Measurements from ENCODE around the gene DMAC2L. TPM values are rescaled to one million over a fixed set of nuclear protein-coding genes. Genes with fewer than 3 reads are reported as not detected.

The DMAC2L gene
- total and polyA plus RNA-seq, 10 of the 15 experiments (the other 5 are each of a cell fraction or from before 2014, with no cell fraction given), result 9.5 to 76.3 (median 28.2) TPM

GRCh38 chr14:50321009-50321660, 9.0 kb downstream of the DMAC2L start (continued):
- TF ChIP-seq YBX1 (IDR thresholded peaks at IDR 0.05) (no peak), RUNX3 (IDR thresholded peaks at IDR 0.05; ENCODE audit: low read length) (peak; percentile 67), IKZF2 (IDR thresholded peaks at IDR 0.05) (peak; percentile 53 to 74; a peak in 3 of 4 replicates), ZBTB40 (IDR thresholded peaks at IDR 0.05; ENCODE audit: borderline replicate concordance) (peak; percentile 5; the same call in 1 of the 2 replicates), BCL3 (IDR thresholded peaks at IDR 0.05; ENCODE audit: borderline replicate concordance, insufficient read depth, low read depth, low read length, poor library complexity, severe bottlenecking) (no peak), MLLT1 (IDR thresholded peaks at IDR 0.05) (no peak), STAT1 (conservative IDR thresholded peaks at IDR 0.05) (no peak), ELK1 (IDR thresholded peaks at IDR 0.05; ENCODE audit: low read depth, low read length) (peak; percentile 52; the same call in 1 of the 2 replicates), TCF12 (IDR thresholded peaks at IDR 0.05; ENCODE audit: low read depth, low read length) (no peak), NFIC (IDR thresholded peaks at IDR 0.05; ENCODE audit: low read depth, low read length) (peak; percentile 52; the same call in 1 of the 2 replicates), BACH1 (IDR thresholded peaks at IDR 0.05; ENCODE audit: borderline replicate concordance) (0 out of 2 replicates have a peak, but pooled peaks have one; percentile 28), RAD21 (IDR thresholded peaks at IDR 0.05; ENCODE audit: insufficient read depth, low read depth, low read length) (peak; percentile 54), FOXM1 (IDR thresholded peaks at IDR 0.05; ENCODE audit: low read depth, low read length) (no peak), CREB1 (IDR thresholded peaks at IDR 0.05; ENCODE audit: low read depth) (peak; percentile 91), USF2 (IDR thresholded peaks at IDR 0.05; ENCODE audit: borderline replicate concordance, low read depth, low read length) (no peak; the same call in 1 of the 2 replicates), IKZF1 (conservative IDR thresholded peaks at IDR 0.05) (peak; percentile 34; the same call in 1 of the 2 replicates), SIX5 (IDR thresholded peaks at IDR 0.05; ENCODE audit: low read depth, low read length, severe bottlenecking) (no peak), CREM (IDR thresholded peaks at IDR 0.05; ENCODE audit: low read depth) (peak; percentile 88)
